A673 (cell line): ENCODE measurements around the gene ZMAT3. TPM values are rescaled to one million over a fixed set of nuclear protein-coding genes. Genes with fewer than 3 reads are reported as not detected.

Experiments
- BruUV-seq: library from RNA; stranded (reverse); fragments of 400-500 nt; replicated peaks from 2 replicates; lab custom pipeline; 2021; lab: Mats Ljungman, UMichigan
- CTCF ChIA-PET: fragments of 300-600 bp; sonication (Branson Sonifier 250); formaldehyde crosslinking; loops from one replicate; lab custom pipeline; 2022; ENCODE audit warnings: antibody characterized with exemption; lab: Charles Lee
- POLR2A ChIA-PET: fragments of 300-600 bp; sonication (Branson Sonifier 250); formaldehyde crosslinking; loops from one replicate; lab custom pipeline; 2022; ENCODE audit warnings: antibody characterized with exemption; ENCODE audit not compliant: low non-redundant PET; lab: Charles Lee
- DNase-seq: peaks from one replicate; pipeline ENCODE4 v3.0.0-alpha.2; 2015; ENCODE audit warnings: low spot score
- H3K27ac ChIP-seq: fragments of 200-600 bp; sonication (generic); 2 replicates; pipeline ENCODE4 v1.5.1; 2016; ENCODE audit warnings: mixed run types, low read depth, mild to moderate bottlenecking, mixed read lengths, antibody characterized with exemption, low read length; ENCODE audit not compliant: poor library complexity, severe bottlenecking
- H3K27me3 ChIP-seq: fragments of 200-600 bp; sonication (generic); replicated peaks from 2 replicates; pipeline ENCODE4 v1.6.1; 2017; ENCODE audit warnings: mixed run types, low read depth, mild to moderate bottlenecking, mixed read lengths, antibody characterized with exemption, low read length; ENCODE audit not compliant: insufficient read depth, poor library complexity
- H3K36me3 ChIP-seq: fragments of 200-600 bp; sonication (generic); 2 replicates; pipeline ENCODE4 v1.6.1; 2016; ENCODE audit warnings: mixed run types, mild to moderate bottlenecking, mixed read lengths, antibody characterized with exemption, low read length; ENCODE audit not compliant: insufficient read depth, poor library complexity, severe bottlenecking
- H3K4me1 ChIP-seq: fragments of 200-600 bp; sonication (generic); 2 replicates; pipeline ENCODE4 v1.6.1; 2017; ENCODE audit warnings: mixed run types, mild to moderate bottlenecking, mixed read lengths, antibody characterized with exemption, low read length; ENCODE audit not compliant: insufficient read depth, poor library complexity, severe bottlenecking
- H3K4me3 ChIP-seq: fragments of 200-600 bp; sonication (generic); 2 replicates; pipeline ENCODE4 v1.5.1; 2016; ENCODE audit warnings: low read depth, mixed run types, mild to moderate bottlenecking, mixed read lengths, low read length; ENCODE audit not compliant: poor library complexity, severe bottlenecking
- H3K9me3 ChIP-seq: fragments of 200-600 bp; sonication (generic); 2 replicates; pipeline ENCODE4 v1.6.1; 2016; ENCODE audit warnings: mixed run types, low read depth, mild to moderate bottlenecking, mixed read lengths, antibody characterized with exemption, low read length; ENCODE audit not compliant: poor library complexity, severe bottlenecking
- EZH2 ChIP-seq: fragments of 200-600 bp; sonication (generic); IDR thresholded peaks from 2 replicates; pipeline ENCODE4 v1.6.1; 2017; ENCODE audit warnings: borderline replicate concordance, low read depth, mild to moderate bottlenecking, mixed read lengths, antibody characterized with exemption, low read length; ENCODE audit not compliant: poor library complexity, severe bottlenecking
- intact Hi-C: fragments of 100-400 bp; cut with micrococcal nuclease; formaldehyde crosslinking; loops from one replicate; pipeline ENCODE4 v1.10.0; 2022; ENCODE audit not compliant: unreplicated experiment
- total RNA-seq: library from RNA; stranded (reverse); gene quantifications from 2 replicates; pipeline ENCODE4 v1.2.3, GENCODE V29; 2021
- TF ChIP-seq, protein P1 (sequence below): fragments of 300-800, 200-600 bp; sonication (generic); conservative IDR thresholded peaks from 2 replicates; pipeline ENCODE4 v1.5.1; 2017; ENCODE audit warnings: low read depth, mild to moderate bottlenecking, antibody characterized with exemption, low read length, moderate library complexity, mixed read lengths

Gene ZMAT3
- total RNA-seq, 1 experiment from 2014 or later: 8.6 TPM

DNA sequence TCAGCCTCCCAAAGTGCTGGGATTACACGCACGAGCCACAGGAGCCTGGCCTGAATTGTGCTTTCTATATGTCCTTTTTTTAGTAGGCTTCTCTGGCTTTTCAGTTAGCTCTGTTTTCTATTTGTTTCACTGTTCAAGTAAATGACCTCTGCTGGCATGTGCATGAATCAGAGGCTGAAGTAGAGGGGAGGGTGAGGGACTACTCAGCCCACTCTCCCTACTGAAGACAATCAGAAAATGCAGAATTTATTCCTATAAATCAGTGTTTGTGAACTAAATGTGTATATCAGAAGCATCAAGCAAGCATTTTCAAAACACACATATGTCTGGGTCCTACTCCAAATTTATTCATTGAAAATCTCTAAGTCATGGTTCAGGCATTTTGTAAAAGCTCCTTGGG, 45.0 kb downstream of the ZMAT3 start:
- Histone ChIP-seq H3K36me3 (no peaks in the 10 kb centered on the region), H3K27ac (no peak overlapping the region), H3K4me1 (no peaks in the 10 kb centered on the region), H3K27me3 (no peaks in the 10 kb centered on the region), H3K4me3 (no peak overlapping the region), H3K9me3 (no peaks in the 10 kb centered on the region)
- CTCF ChIA-PET: no interaction called here
- BruUV-seq: no TSS peak
- POLR2A ChIA-PET: no interaction called here
- intact Hi-C loops: no loop called here
- TF ChIP-seq EZH2: no peak
- TF ChIP-seq, protein P1, sequence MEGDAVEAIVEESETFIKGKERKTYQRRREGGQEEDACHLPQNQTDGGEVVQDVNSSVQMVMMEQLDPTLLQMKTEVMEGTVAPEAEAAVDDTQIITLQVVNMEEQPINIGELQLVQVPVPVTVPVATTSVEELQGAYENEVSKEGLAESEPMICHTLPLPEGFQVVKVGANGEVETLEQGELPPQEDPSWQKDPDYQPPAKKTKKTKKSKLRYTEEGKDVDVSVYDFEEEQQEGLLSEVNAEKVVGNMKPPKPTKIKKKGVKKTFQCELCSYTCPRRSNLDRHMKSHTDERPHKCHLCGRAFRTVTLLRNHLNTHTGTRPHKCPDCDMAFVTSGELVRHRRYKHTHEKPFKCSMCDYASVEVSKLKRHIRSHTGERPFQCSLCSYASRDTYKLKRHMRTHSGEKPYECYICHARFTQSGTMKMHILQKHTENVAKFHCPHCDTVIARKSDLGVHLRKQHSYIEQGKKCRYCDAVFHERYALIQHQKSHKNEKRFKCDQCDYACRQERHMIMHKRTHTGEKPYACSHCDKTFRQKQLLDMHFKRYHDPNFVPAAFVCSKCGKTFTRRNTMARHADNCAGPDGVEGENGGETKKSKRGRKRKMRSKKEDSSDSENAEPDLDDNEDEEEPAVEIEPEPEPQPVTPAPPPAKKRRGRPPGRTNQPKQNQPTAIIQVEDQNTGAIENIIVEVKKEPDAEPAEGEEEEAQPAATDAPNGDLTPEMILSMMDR: no peak
- no peak for DNase-seq

DNA sequence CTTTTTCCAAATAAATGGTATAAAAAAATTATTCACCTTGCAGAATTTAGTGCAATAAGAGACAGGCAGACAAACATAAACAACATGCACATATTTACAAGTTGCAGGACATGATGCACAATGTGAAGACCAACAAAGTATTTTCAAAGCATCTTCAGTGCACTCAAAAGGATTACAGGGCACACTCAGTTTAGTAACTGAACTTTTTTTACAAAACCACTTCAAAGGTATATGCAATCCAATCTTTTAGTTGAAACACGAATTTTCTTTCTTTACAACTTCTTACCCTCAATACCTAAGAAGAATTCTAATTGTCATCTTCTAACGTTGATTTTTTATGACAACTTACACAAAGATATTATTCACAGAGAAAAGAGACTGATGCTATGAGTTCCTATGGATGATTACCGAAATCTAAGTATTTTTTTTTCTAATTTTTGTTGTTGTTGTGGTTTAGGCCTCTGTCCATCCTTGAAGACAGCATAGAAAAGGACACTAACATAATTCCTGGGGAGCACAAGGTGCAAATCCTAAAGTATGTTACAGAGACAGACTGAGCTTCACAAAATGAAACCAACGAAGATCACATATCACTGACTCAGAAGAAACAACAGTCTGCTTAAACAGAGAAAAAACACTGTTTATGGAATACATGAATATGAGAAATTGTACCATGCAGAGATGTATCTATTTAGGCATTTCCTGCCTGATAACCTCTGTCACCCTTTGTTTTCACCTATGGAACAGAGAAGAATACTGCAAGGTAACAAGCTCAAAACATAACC, 50.3 kb downstream of the ZMAT3 start:
- no peaks in the 10 kb centered on the region for H3K9me3 ChIP-seq
- POLR2A ChIA-PET: no interaction called here
- H3K36me3 ChIP-seq: no peaks in the 10 kb centered on the region
- no peak overlapping the region for H3K4me3 ChIP-seq
- H3K4me1 ChIP-seq: peaks cover 29% of the 10 kb centered on the region
- no peak for DNase-seq
- TF ChIP-seq, protein P1: no peak
- TF ChIP-seq EZH2: no peak
- CTCF ChIA-PET: no interaction called here
- no peak overlapping the region for H3K27ac ChIP-seq
- intact Hi-C loops: no loop called here
- BruUV-seq: no TSS peak
- H3K27me3 ChIP-seq: no peaks in the 10 kb centered on the region

DNA sequence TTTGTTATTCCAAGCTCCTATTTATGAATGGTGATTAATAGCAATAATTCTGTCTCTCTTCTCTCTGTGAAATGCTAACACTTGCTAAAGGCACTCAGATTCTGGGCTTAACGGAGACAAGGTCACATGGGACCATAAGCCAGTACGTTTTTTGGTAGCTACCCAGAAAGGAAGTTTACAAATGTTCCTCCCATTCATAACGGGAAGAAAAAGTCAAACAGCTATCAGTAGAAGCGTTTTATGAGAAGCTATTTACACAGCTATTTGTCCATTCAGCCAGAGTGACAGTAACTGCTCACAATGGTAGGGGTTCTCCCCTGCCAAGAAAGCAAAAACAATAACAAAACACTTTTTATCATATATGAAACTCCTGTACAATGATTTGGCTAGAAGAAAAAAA, 51.5 kb downstream of the ZMAT3 start:
- H3K4me1 ChIP-seq: peaks cover 29% of the 10 kb centered on the region
- H3K27me3 ChIP-seq: no peaks in the 10 kb centered on the region
- CTCF ChIA-PET: no interaction called here
- H3K4me3 ChIP-seq: no peak overlapping the region
- H3K36me3 ChIP-seq: no peaks in the 10 kb centered on the region
- TF ChIP-seq EZH2: no peak
- TF ChIP-seq, protein P1: no peak
- H3K27ac ChIP-seq: no peak overlapping the region
- peak; percentile 14 for DNase-seq
- no TSS peak for BruUV-seq
- POLR2A ChIA-PET: no interaction called here
- H3K9me3 ChIP-seq: no peaks in the 10 kb centered on the region
- intact Hi-C loops: no loop called here
